Measurements from ENCODE around the gene RYR2.

DNA sequence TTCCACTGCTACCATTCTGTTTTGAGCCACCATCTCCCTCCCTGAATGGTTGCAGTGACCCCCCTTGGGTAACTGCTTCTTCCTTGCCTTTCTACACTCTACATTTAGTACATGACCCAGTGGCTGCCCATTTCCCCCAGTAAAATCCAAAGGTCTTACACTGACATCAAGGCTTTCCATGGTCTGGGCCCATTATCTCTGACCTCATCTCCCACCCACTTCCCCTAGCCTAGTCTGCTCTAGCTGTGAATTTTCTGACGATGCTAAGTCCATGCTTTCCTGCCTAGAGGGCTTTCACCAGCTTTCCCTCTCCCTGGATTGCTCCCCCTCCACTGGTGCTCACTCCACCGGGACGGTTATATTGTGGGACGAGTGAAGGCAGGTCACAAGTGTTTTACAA lies 219.2 kb downstream of the RYR2 start:
- TF ChIP-seq, protein P1, sequence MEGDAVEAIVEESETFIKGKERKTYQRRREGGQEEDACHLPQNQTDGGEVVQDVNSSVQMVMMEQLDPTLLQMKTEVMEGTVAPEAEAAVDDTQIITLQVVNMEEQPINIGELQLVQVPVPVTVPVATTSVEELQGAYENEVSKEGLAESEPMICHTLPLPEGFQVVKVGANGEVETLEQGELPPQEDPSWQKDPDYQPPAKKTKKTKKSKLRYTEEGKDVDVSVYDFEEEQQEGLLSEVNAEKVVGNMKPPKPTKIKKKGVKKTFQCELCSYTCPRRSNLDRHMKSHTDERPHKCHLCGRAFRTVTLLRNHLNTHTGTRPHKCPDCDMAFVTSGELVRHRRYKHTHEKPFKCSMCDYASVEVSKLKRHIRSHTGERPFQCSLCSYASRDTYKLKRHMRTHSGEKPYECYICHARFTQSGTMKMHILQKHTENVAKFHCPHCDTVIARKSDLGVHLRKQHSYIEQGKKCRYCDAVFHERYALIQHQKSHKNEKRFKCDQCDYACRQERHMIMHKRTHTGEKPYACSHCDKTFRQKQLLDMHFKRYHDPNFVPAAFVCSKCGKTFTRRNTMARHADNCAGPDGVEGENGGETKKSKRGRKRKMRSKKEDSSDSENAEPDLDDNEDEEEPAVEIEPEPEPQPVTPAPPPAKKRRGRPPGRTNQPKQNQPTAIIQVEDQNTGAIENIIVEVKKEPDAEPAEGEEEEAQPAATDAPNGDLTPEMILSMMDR (IDR thresholded peaks at IDR 0.05) = no peak
- no peak for TF ChIP-seq HDAC2 (IDR thresholded peaks at IDR 0.05)
- TF ChIP-seq BHLHE40 (IDR thresholded peaks at IDR 0.05; ENCODE audit: low read depth, low read length) = no peak
- no peak for TF ChIP-seq NFE2L2 (conservative IDR thresholded peaks at IDR 0.05; ENCODE audit: low read length)
- TF ChIP-seq HOXA7 (CRISPR knock-in tag; IDR thresholded peaks at IDR 0.05) = no peak

Data from A549 (cell line).